IMR-90 (cell line): Measurements from ENCODE around the gene GPR17. TPM values are rescaled to one million over a fixed set of nuclear protein-coding genes. Genes with fewer than 3 reads are reported as not detected.

ENCODE experiments used
- ATAC-seq: fragments of 200-7000 bp; cut with Tn5 transposase; 2 replicates; pipeline ENCODE4 v1.9.1; 2020; ENCODE audit warnings: low read depth, mild to moderate bottlenecking, moderate library complexity
- BruUV-seq: library from RNA; stranded (reverse); fragments of 400-500 nt; replicated peaks from 2 replicates; lab custom pipeline; 2021; lab: Mats Ljungman, UMichigan
- CTCF ChIA-PET: fragments of 300-600 bp; formaldehyde crosslinking; extraction: SDS; loops from one replicate; lab custom pipeline; 2021; ENCODE audit warnings: antibody characterized with exemption; lab: Yijun Ruan, JAX
- POLR2A ChIA-PET: fragments of 300-600 bp; sonication (Branson Sonifier 250); formaldehyde crosslinking; loops from one replicate; lab custom pipeline; 2022; ENCODE audit warnings: antibody characterized with exemption; ENCODE audit not compliant: unreplicated experiment; lab: Charles Lee
- DNase-seq: peaks from one replicate; pipeline ENCODE4 v3.0.0; 2013
- H2AFZ ChIP-seq: replicated peaks from 2 replicates; pipeline ENCODE3; 2013; ENCODE audit warnings: low read length, mild to moderate bottlenecking; ENCODE audit not compliant: poor library complexity
- H2AK5ac ChIP-seq: 2 replicates; pipeline ENCODE4 v1.6.1; 2013; ENCODE audit warnings: low read depth, low read length, inconsistent platforms
- H2AK9ac ChIP-seq: replicated peaks from 2 replicates; pipeline ENCODE3; 2013; ENCODE audit warnings: mild to moderate bottlenecking, low read depth, low read length, moderate library complexity; ENCODE audit not compliant: poor library complexity
- H2BK120ac ChIP-seq: 2 replicates; pipeline ENCODE4 v1.6.1; 2013; ENCODE audit warnings: low read depth, low read length, inconsistent platforms
- H2BK15ac ChIP-seq: 3 replicates; pipeline ENCODE4 v1.6.1; 2013; ENCODE audit warnings: low read depth, low read length, inconsistent platforms
- H2BK20ac ChIP-seq: 2 replicates; pipeline ENCODE4 v1.6.1; 2013; ENCODE audit warnings: low read depth, mild to moderate bottlenecking, inconsistent platforms, low read length, moderate library complexity
- H2BK5ac ChIP-seq: 2 replicates; pipeline ENCODE4 v1.6.1; 2013; ENCODE audit warnings: mild to moderate bottlenecking, low read depth, low read length, inconsistent platforms; ENCODE audit not compliant: poor library complexity, severe bottlenecking
- H3K14ac ChIP-seq: replicated peaks from 2 replicates; pipeline ENCODE4 v1.6.1; 2013; ENCODE audit warnings: low read depth, low read length, inconsistent platforms
- H3K18ac ChIP-seq: 2 replicates; pipeline ENCODE4 v1.6.1; 2013; ENCODE audit warnings: low read depth, low read length, control low read depth
- H3K23ac ChIP-seq: 2 replicates; pipeline ENCODE4 v1.6.1; 2013; ENCODE audit warnings: low read depth, low read length, inconsistent platforms
- H3K27ac ChIP-seq: 2 replicates; pipeline ENCODE4 v1.5.1; 2013; ENCODE audit warnings: mild to moderate bottlenecking, control low read depth, low read length; ENCODE audit not compliant: insufficient read depth
- H3K27me3 ChIP-seq: 2 replicates; pipeline ENCODE4 v1.6.1; 2013; ENCODE audit warnings: low read length; ENCODE audit not compliant: control insufficient read depth, insufficient read depth
- H3K36me3 ChIP-seq: 2 replicates; pipeline ENCODE4 v1.6.1; 2013; ENCODE audit warnings: low read length, mixed read lengths; ENCODE audit not compliant: control insufficient read depth, insufficient read depth
- H3K4ac ChIP-seq: 2 replicates; pipeline ENCODE4 v1.6.1; 2013; ENCODE audit warnings: low read depth, low read length, inconsistent platforms
- H3K4me1 ChIP-seq: 2 replicates; pipeline ENCODE4 v1.6.1; 2013; ENCODE audit warnings: low read length, mixed read lengths; ENCODE audit not compliant: control insufficient read depth, insufficient read depth
- H3K4me2 ChIP-seq: 2 replicates; pipeline ENCODE4 v1.6.1; 2013; ENCODE audit warnings: low read depth, mild to moderate bottlenecking, control low read depth, low read length, moderate library complexity
- H3K4me3 ChIP-seq: 2 replicates; pipeline ENCODE4 v1.5.1; 2013; ENCODE audit warnings: low read depth, mild to moderate bottlenecking, control low read depth, low read length, moderate library complexity; ENCODE audit not compliant: insufficient read depth
- H3K56ac ChIP-seq: 2 replicates; pipeline ENCODE4 v1.6.1; 2013; ENCODE audit warnings: low read length, inconsistent platforms; ENCODE audit not compliant: insufficient read depth; ENCODE audit errors: extremely low read depth
- H3K79me1 ChIP-seq, 2 experiments: 2 replicates each; pipeline ENCODE4 v1.6.1; 2013; ENCODE audit warnings: low read length in 2 of 2, inconsistent platforms in 1 of 2, low read depth in 1 of 2
- H3K9ac ChIP-seq: 2 replicates; pipeline ENCODE4 v1.6.1; 2013; ENCODE audit warnings: low read depth, low read length, control low read depth
- H3K9me1 ChIP-seq: 2 replicates; pipeline ENCODE4 v1.6.1; 2013; ENCODE audit warnings: low read length, inconsistent platforms; ENCODE audit not compliant: insufficient read depth
- H3K9me3 ChIP-seq: 2 replicates; pipeline ENCODE4 v1.6.1; 2013; ENCODE audit warnings: low read length; ENCODE audit not compliant: control insufficient read depth, insufficient read depth
- H4K20me1 ChIP-seq: 2 replicates; pipeline ENCODE4 v1.6.1; 2013; ENCODE audit warnings: low read length, inconsistent platforms; ENCODE audit not compliant: insufficient read depth
- H4K5ac ChIP-seq: 2 replicates; pipeline ENCODE4 v1.6.1; 2013; ENCODE audit warnings: mild to moderate bottlenecking, low read depth, low read length, control low read depth
- H4K8ac ChIP-seq, 2 experiments: 2 replicates each; pipeline ENCODE4 v1.6.1; 2013; ENCODE audit warnings: low read depth in 2 of 2, low read length in 2 of 2, control low read depth in 1 of 2, inconsistent platforms in 1 of 2
- H4K91ac ChIP-seq: 2 replicates; pipeline ENCODE4 v1.6.1; 2013; ENCODE audit warnings: low read depth, low read length, inconsistent platforms; ENCODE audit not compliant: insufficient read depth
- BHLHE40 ChIP-seq: fragments of 150-350 bp; IDR thresholded peaks from 2 replicates; pipeline ENCODE4 v1.6.1; 2016; ENCODE audit warnings: mild to moderate bottlenecking, low read depth, low read length
- CEBPB ChIP-seq: IDR thresholded peaks from 2 replicates; pipeline ENCODE4 v1.6.1; 2012; ENCODE audit warnings: low read depth, low read length, improper control_type of control experiment
- CHD1 ChIP-seq: IDR thresholded peaks from 2 replicates; pipeline ENCODE4 v1.6.1; 2012; ENCODE audit warnings: low read depth, low read length, improper control_type of control experiment
- CTCF ChIP-seq: conservative IDR thresholded peaks from 2 replicates; pipeline ENCODE4 v1.5.1; 2012; ENCODE audit warnings: mild to moderate bottlenecking, low read depth, low read length, improper control_type of control experiment
- MAZ ChIP-seq: IDR thresholded peaks from 2 replicates; pipeline ENCODE4 v1.6.1; 2012; ENCODE audit warnings: low read depth, mild to moderate bottlenecking, low read length, improper control_type of control experiment, moderate library complexity, borderline replicate concordance
- NFE2L2 ChIP-seq: fragments of 150-350 bp; IDR thresholded peaks from 2 replicates; pipeline ENCODE4 v1.6.1; 2016; ENCODE audit warnings: low read depth, mild to moderate bottlenecking, low read length
- POLR2A ChIP-seq: IDR thresholded peaks from 2 replicates; pipeline ENCODE4 v1.6.1; 2012; ENCODE audit warnings: mild to moderate bottlenecking, low read depth, low read length
- RAD21 ChIP-seq: IDR thresholded peaks from 2 replicates; pipeline ENCODE4 v1.6.1; 2012; ENCODE audit warnings: low read length, improper control_type of control experiment
- RCOR1 ChIP-seq: IDR thresholded peaks from 2 replicates; pipeline ENCODE4 v1.6.1; 2012; ENCODE audit warnings: mild to moderate bottlenecking, low read length, improper control_type of control experiment; ENCODE audit not compliant: insufficient replicate concordance
- RFX5 ChIP-seq: IDR thresholded peaks from 2 replicates; pipeline ENCODE4 v1.8.0; 2012; ENCODE audit warnings: low read depth, mild to moderate bottlenecking, low read length, moderate library complexity
- WGBS, 2 experiments: methylation state at CpG; one replicate each; pipeline versions ENCODE4 v1.1.5 to v1.1.7; 2013; ENCODE audit warnings: missing lambda C conversion rate in 2 of 2; ENCODE audit not compliant: insufficient read length in 1 of 2; ENCODE audit errors: extremely low coverage in 2 of 2; 5-methylcytosine and 5-hydroxymethylcytosine counted together
- dilution Hi-C: fragments of 300-500 bp; cut with HindIII; formaldehyde crosslinking; loops from one replicate; pipeline ENCODE4 v1.14.3; 2018; ENCODE audit warnings: low sequenced_read_pairs; ENCODE audit not compliant: unreplicated experiment
- in situ Hi-C: fragments of 300-500 bp; cut with MboI; formaldehyde crosslinking; loops from 3 replicates; pipeline ENCODE4 v1.14.3; 2019; ENCODE audit warnings: low sequenced_read_pairs, inconsistent platforms, mixed read lengths
- intact Hi-C: fragments of 100-400 bp; cut with micrococcal nuclease; formaldehyde crosslinking; loops from 2 replicates; pipeline ENCODE4 v1.10.0; 2022
- polyA plus RNA-seq, 3 experiments: library from polyadenylated mRNA; depleted of rRNA; stranded (reverse); fragments of >200 nt; gene quantifications; 2 replicates each; pipeline ENCODE4 v1.2.3, GENCODE V29; 2012; ENCODE audit warnings: low replicate concordance in 1 of 3
- total RNA-seq: library from RNA; depleted of rRNA; stranded (reverse); fragments of >200 nt; gene quantifications from 2 replicates; pipeline ENCODE4 v1.2.3, GENCODE V29; 2012
- TF ChIP-seq, protein P1 (sequence below): fragments of 150-350 bp; IDR thresholded peaks from 2 replicates; pipeline ENCODE4 v1.6.1; 2017; ENCODE audit warnings: mild to moderate bottlenecking, antibody characterized with exemption, low read length, low read depth
- TF ChIP-seq, protein P2 (sequence below): fragments of 150-350 bp; IDR thresholded peaks from 2 replicates; pipeline ENCODE4 v1.6.1; 2016; ENCODE audit warnings: low read depth, mild to moderate bottlenecking, low read length, moderate library complexity, borderline replicate concordance

GPR17 gene
- total and polyA plus RNA-seq, 2 of the 4 experiments (the other 2 are of a cell fraction), result not detected

DNA sequence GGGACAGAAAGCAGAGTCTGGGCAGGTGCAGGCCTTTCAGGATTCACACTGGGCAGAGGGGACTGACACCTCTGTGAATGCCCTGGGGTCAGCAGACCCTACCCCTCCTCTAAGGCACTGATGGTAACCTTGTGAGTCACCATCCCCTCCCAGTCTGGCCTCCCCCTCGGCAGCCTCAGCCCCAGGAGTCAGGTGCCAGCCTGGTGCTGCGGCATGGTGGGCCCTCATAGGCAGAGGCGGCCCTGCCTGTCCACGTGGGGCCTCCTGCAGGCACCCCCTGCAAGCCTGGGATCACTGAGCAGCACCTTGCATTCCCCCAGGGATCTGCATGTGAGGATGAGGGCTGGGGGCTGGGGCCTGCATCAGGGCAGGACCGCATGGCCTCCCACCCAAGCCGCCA is 4.8 kb upstream of the GPR17 start:
- in situ Hi-C loops, result no loop called here
- Histone ChIP-seq H3K4ac (no peak overlapping the region), H3K18ac (no peak overlapping the region), H2AK5ac (no peak overlapping the region), H2BK120ac (no peak overlapping the region), H3K27me3 (no peaks in the 10 kb centered on the region), H4K8ac (no peak overlapping the region), H2BK20ac (no peak overlapping the region), H2AK9ac (no peak overlapping the region), H3K9ac (no peak overlapping the region), H3K4me3 (no peak overlapping the region), H2BK5ac (no peak overlapping the region), H2BK15ac (no peak overlapping the region), H3K36me3 (peaks cover 2% of the 10 kb centered on the region; the same call in 1 of the 2 replicates), H3K4me1 (peaks cover 11% of the 10 kb centered on the region), H4K91ac (no peak overlapping the region), H2AFZ (no peak overlapping the region), H3K9me1 (peaks cover 11% of the 10 kb centered on the region), H3K56ac (no peak overlapping the region), H3K4me2 (no peak overlapping the region), H4K20me1 (no peaks in the 10 kb centered on the region; the same call in 1 of the 2 replicates), H3K27ac (no peak overlapping the region), H4K5ac (no peak overlapping the region), H3K9me3 (no peaks in the 10 kb centered on the region), H3K79me1 (peaks cover 0 to 11% of the 10 kb centered on the region in 2 experiments; a peak in 2 of 4 replicates), H3K14ac (no peak overlapping the region), H3K23ac (no peak overlapping the region)
- no peak for ATAC-seq
- POLR2A ChIA-PET, result no interaction called here
- DNase-seq, result no peak
- 100% methylated on average over 2 of the region's 6 CpGs; no CpG with 5 or more reads in 1 of the 2 experiments for WGBS, 2 experiments
- TF ChIP-seq CTCF, result no peak
- TF ChIP-seq POLR2A, result no peak
- no peak for TF ChIP-seq RFX5
- TF ChIP-seq CEBPB, result no peak
- TF ChIP-seq, protein P1, sequence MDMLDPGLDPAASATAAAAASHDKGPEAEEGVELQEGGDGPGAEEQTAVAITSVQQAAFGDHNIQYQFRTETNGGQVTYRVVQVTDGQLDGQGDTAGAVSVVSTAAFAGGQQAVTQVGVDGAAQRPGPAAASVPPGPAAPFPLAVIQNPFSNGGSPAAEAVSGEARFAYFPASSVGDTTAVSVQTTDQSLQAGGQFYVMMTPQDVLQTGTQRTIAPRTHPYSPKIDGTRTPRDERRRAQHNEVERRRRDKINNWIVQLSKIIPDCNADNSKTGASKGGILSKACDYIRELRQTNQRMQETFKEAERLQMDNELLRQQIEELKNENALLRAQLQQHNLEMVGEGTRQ, result no peak
- no peak for TF ChIP-seq MAZ
- TF ChIP-seq BHLHE40, result no peak
- TF ChIP-seq RAD21, result no peak
- no peak for TF ChIP-seq NFE2L2
- TF ChIP-seq, protein P2, sequence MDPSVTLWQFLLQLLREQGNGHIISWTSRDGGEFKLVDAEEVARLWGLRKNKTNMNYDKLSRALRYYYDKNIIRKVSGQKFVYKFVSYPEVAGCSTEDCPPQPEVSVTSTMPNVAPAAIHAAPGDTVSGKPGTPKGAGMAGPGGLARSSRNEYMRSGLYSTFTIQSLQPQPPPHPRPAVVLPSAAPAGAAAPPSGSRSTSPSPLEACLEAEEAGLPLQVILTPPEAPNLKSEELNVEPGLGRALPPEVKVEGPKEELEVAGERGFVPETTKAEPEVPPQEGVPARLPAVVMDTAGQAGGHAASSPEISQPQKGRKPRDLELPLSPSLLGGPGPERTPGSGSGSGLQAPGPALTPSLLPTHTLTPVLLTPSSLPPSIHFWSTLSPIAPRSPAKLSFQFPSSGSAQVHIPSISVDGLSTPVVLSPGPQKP, result no peak
- TF ChIP-seq CHD1, result no peak
- TF ChIP-seq RCOR1, result no peak
- CTCF ChIA-PET, result interaction anchor here (1.7 kb wide), 1 partner anchor 49 kb away, joined by 3 read pairs; no protein-coding TSS in a partner anchor
- dilution Hi-C loops, result no loop called here
- BruUV-seq, result no TSS peak
- intact Hi-C loops, result no loop called here
